Ascending aorta (tissue), 2 donors: Measurements from ENCODE around the gene CASP4. TPM values are rescaled to one million over a fixed set of nuclear protein-coding genes. Genes with fewer than 3 reads are reported as not detected.

Source experiments
- DNase-seq, 2 donors: peaks; one replicate each; pipeline ENCODE4 v3.0.0-alpha.2; 2019; ENCODE audit warnings: low spot score in 2 of 2
- H3K27ac ChIP-seq, 2 donors: fragments of 200-600 bp; sonication (generic); one replicate each; pipeline ENCODE4 v1.5.1; 2016 to 2017; ENCODE audit warnings: mild to moderate bottlenecking in 1 of 2
- H3K27me3 ChIP-seq: fragments of 200-600 bp; sonication (generic); one replicate; pipeline ENCODE4 v1.5.1; 2017
- H3K36me3 ChIP-seq, 2 donors: fragments of 200-600 bp; sonication (generic); one replicate each; pipeline ENCODE4 v1.5.1; 2016
- H3K4me1 ChIP-seq, 2 donors: fragments of 200-600 bp; sonication (generic); one replicate each; pipeline ENCODE4 v1.5.1; 2016 to 2017; ENCODE audit warnings: mild to moderate bottlenecking in 1 of 2
- H3K4me3 ChIP-seq, 2 donors: fragments of 200-600 bp; sonication (generic); one replicate each; pipeline ENCODE4 v1.5.1; 2016 to 2017; ENCODE audit warnings: mild to moderate bottlenecking in 1 of 2
- H3K9me3 ChIP-seq, 2 donors: fragments of 200-600 bp; sonication (generic); one replicate each; pipeline ENCODE4 v1.5.1; 2016
- intact Hi-C: fragments of 100-400 bp; cut with DNase I; formaldehyde crosslinking; loops from one replicate; pipeline ENCODE4 v1.15.1; 2023
- total RNA-seq: library from RNA; depleted of rRNA; stranded (reverse); fragments of >200 nt; gene quantifications from one replicate; pipeline ENCODE4 v1.1.0, GENCODE V29; 2016
- TF ChIP-seq, protein P1 (sequence below), 3 experiments: fragments of 200-600 bp in 2 of 3; fragments of 450-650 bp in 1 of 3; sonication (generic) in 2 of 3; IDR thresholded peaks; one replicate each; pipeline ENCODE4 v1.5.1; 2016 to 2019; ENCODE audit warnings: antibody characterized with exemption in 3 of 3, mild to moderate bottlenecking in 1 of 3, moderate library complexity in 1 of 3

Gene CASP4
- total RNA-seq, 1 donor from 2014 or later = 56.6 TPM

GRCh38 chr11:104899226-104899625 lies 69.1 kb downstream of the CASP4 start:
- H3K36me3 ChIP-seq = no peaks in the 10 kb centered on the region
- no peak for DNase-seq
- no peaks in the 10 kb centered on the region for H3K27me3 ChIP-seq
- intact Hi-C loops = loop anchor here (2.0 to 5.0 kb wide), 3 partner anchors 18 to 1123 kb away; partner anchors contain the start of genes CASP4 and MSANTD4
- H3K4me1 ChIP-seq = no peaks in the 10 kb centered on the region
- peak overlapping the region; percentile 83 to 85 for H3K27ac ChIP-seq
- TF ChIP-seq, protein P1, sequence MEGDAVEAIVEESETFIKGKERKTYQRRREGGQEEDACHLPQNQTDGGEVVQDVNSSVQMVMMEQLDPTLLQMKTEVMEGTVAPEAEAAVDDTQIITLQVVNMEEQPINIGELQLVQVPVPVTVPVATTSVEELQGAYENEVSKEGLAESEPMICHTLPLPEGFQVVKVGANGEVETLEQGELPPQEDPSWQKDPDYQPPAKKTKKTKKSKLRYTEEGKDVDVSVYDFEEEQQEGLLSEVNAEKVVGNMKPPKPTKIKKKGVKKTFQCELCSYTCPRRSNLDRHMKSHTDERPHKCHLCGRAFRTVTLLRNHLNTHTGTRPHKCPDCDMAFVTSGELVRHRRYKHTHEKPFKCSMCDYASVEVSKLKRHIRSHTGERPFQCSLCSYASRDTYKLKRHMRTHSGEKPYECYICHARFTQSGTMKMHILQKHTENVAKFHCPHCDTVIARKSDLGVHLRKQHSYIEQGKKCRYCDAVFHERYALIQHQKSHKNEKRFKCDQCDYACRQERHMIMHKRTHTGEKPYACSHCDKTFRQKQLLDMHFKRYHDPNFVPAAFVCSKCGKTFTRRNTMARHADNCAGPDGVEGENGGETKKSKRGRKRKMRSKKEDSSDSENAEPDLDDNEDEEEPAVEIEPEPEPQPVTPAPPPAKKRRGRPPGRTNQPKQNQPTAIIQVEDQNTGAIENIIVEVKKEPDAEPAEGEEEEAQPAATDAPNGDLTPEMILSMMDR (IDR thresholded peaks at IDR 0.05) = no peak
- H3K4me3 ChIP-seq = no peak overlapping the region
- H3K9me3 ChIP-seq = no peaks in the 10 kb centered on the region

- TF ChIP-seq, protein P1 (IDR thresholded peaks at IDR 0.05) = no peak
- no peak for DNase-seq
- Histone ChIP-seq H3K27ac (peak overlapping the region; percentile 83 to 85), H3K36me3 (no peaks in the 10 kb centered on the region), H3K27me3 (no peaks in the 10 kb centered on the region), H3K9me3 (no peaks in the 10 kb centered on the region), H3K4me1 (no peaks in the 10 kb centered on the region), H3K4me3 (peak overlapping the region; percentile 44 to 65)
- intact Hi-C loops = loop anchor here (2.0 to 5.0 kb wide), 3 partner anchors 18 to 1124 kb away; partner anchors contain the start of genes CASP4 and MSANTD4
These were observed 69.7 kb downstream of the CASP4 start for GRCh38 chr11:104898685-104899013.

DNA sequence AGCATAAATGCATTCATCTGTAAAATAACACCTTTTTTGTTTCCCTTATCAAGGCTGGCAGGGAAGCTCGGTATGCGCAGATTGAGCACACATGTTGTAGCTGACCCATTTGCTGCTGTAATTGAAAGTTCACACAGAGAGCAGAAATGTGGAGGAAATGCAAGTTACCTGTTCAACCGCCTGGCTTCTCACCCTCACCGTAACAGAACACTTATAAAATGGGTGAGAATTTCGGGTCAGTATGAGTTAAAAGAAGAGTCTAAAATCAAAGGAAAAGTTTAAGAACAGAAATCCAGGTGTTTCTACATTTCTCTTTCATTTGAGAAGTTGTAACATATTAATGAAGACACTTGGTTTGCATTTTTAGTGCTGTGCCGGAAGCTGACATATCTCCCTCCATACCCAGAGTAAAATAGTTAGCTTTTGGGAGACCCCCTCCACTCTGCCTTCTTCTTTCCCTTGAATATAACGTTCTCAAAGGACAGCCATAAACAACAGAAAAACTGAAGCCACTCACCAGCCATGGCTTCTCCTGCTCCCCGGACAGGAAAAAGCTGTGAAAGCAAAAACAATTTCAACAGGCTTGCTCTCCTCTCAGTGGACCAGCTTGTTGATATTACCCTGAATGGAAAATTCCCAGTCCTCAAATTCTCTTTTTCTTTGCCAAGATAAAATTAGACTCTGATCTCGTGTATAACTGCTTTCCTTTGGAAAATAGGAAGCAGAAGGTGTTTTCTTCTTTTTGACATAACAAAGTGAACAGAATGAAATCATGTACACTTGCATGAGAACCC lies 70.3 kb downstream of the CASP4 start, which contains the start of gene CASP12:
Gene CASP12 (minus strand): TSS at position 570 of the 794 bp plus-strand sequence.
- Histone ChIP-seq H3K4me1 (peaks cover 0 to 3% of the 10 kb centered on the region in 2 donors), H3K9me3 (no peaks in the 10 kb centered on the region), H3K27ac (peak within 1 kb of the TSS; percentile 83 to 85), H3K36me3 (no peaks in the 10 kb centered on the region), H3K4me3 (peak within 1 kb of the TSS; percentile 44 to 65), H3K27me3 (no peaks in the 10 kb centered on the region)
- intact Hi-C loops = loop anchor here (2.0 to 5.0 kb wide), 3 partner anchors 19 to 1124 kb away; partner anchors contain the start of genes CASP4 and MSANTD4
- TF ChIP-seq, protein P1 (IDR thresholded peaks at IDR 0.05) = no peak
- no peak for DNase-seq

- peak overlapping the region; percentile 20 to 65 for H3K4me3 ChIP-seq
- intact Hi-C loops = loop anchor here (5.0 kb wide), 2 partner anchors 72 to 1127 kb away; partner anchors contain the start of genes CASP4 and MSANTD4
- H3K27ac ChIP-seq = peak overlapping the region; percentile 34 to 43
These were observed 72.7 kb downstream of the CASP4 start for GRCh38 chr11:104895634-104896033.

GRCh38 chr11:104893876-104894275 lies 74.5 kb downstream of the CASP4 start:
- TF ChIP-seq, protein P1 (IDR thresholded peaks at IDR 0.05) = no peak

More at GRCh38 chr11:104895634-104896033, 72.7 kb downstream of the CASP4 start:
- DNase-seq = no peak
- TF ChIP-seq, protein P1 (IDR thresholded peaks at IDR 0.05) = no peak
- no peaks in the 10 kb centered on the region for H3K27me3 ChIP-seq
- H3K36me3 ChIP-seq = peaks cover 0 to 17% of the 10 kb centered on the region in 2 donors
- H3K4me1 ChIP-seq = peaks cover 0 to 7% of the 10 kb centered on the region in 2 donors
- H3K9me3 ChIP-seq = no peaks in the 10 kb centered on the region

More at GRCh38 chr11:104893876-104894275, 74.5 kb downstream of the CASP4 start:
- peaks cover 2 to 33% of the 10 kb centered on the region in 2 donors for H3K36me3 ChIP-seq
- no peak for DNase-seq
- intact Hi-C loops = no loop called here
- peak overlapping the region in 1 of 2 donors; percentile 8 for H3K4me3 ChIP-seq
- H3K4me1 ChIP-seq = peaks cover 0 to 7% of the 10 kb centered on the region in 2 donors
- H3K27ac ChIP-seq = peak overlapping the region in 1 of 2 donors; percentile 32
- H3K27me3 ChIP-seq = no peaks in the 10 kb centered on the region
- H3K9me3 ChIP-seq = no peaks in the 10 kb centered on the region

Other genes starting within 250 kb of the CASP4 start
- gene CASP12, start 70.1 kb downstream of the CASP4 start, total RNA-seq = 5.6 TPM
- gene CASP5, start 54.6 kb upstream of the CASP4 start, total RNA-seq = not detected
- gene CASP1, start 66.6 kb upstream of the CASP4 start, total RNA-seq = not detected
- gene CARD16, start 76.8 kb upstream of the CASP4 start, total RNA-seq = 15.5 TPM
- gene CARD18, start 171.2 kb upstream of the CASP4 start, total RNA-seq = not detected